Upper lobe of left lung (tissue), 4 donors: ENCODE data around the gene EXOC1.

Experiments used
- CTCF ChIP-seq, 6 experiments: fragments of 450-650 bp in 4 of 6; fragments of 200-600 bp in 2 of 6; sonication (generic) in 2 of 6; IDR thresholded peaks; one replicate each; pipeline ENCODE4 v1.5.1; 2016 to 2019; ENCODE audit warnings: antibody characterized with exemption in 6 of 6
- POLR2A ChIP-seq, 4 donors: fragments of 450-650 bp; IDR thresholded peaks; one replicate each; pipeline ENCODE4 v1.5.1; 2016 to 2017; ENCODE audit warnings: antibody characterized with exemption in 4 of 4, mild to moderate bottlenecking in 2 of 4
- POLR2AphosphoS5 ChIP-seq, 2 donors: sonication (generic); formaldehyde crosslinking; IDR thresholded peaks; one replicate each; pipeline ENCODE4 v1.5.1; 2017; ENCODE audit warnings: antibody characterized with exemption in 2 of 2

GRCh38 chr4:55808186-55808585, 45.3 kb upstream of the EXOC1 start:
- TF ChIP-seq CTCF (IDR thresholded peaks at IDR 0.05) = no peak
- no peak for TF ChIP-seq POLR2A (IDR thresholded peaks at IDR 0.05)
- TF ChIP-seq POLR2AphosphoS5 (IDR thresholded peaks at IDR 0.05) = no peak
